Endothelial cell of umbilical vein (primary cell): ENCODE measurements around the gene ERG. TPM values are rescaled to one million over a fixed set of nuclear protein-coding genes. Genes with fewer than 3 reads are reported as not detected.

Experiments used
- BruUV-seq: library from RNA; stranded (reverse); fragments of 400-500 nt; replicated peaks from 2 replicates; lab custom pipeline; 2021; lab: Mats Ljungman, UMichigan
- CTCF ChIA-PET: fragments of 300-600, 350-600 bp; sonication (Branson Sonifier 250); formaldehyde crosslinking; loops from one replicate; lab custom pipeline; 2021; ENCODE audit warnings: antibody characterized with exemption, inconsistent platforms; lab: Charles Lee
- POLR2A ChIA-PET: fragments of 300-600, 350-600 bp; sonication (Branson Sonifier 250); formaldehyde crosslinking; loops from one replicate; lab custom pipeline; 2021; ENCODE audit warnings: antibody characterized with exemption, inconsistent platforms; lab: Charles Lee
- DNase-seq: peaks from one replicate; pipeline ENCODE4 v3.0.0-alpha.2; 2011; ENCODE audit warnings: low read depth, low spot score
- FAIRE-seq: peaks from 2 replicates; lab custom pipeline; 2011; peaks lifted over from hg19 to GRCh38; lab: Jason Lieb, UNC
- H2AFZ ChIP-seq: 2 replicates; pipeline ENCODE4 v1.6.0; 2012; ENCODE audit warnings: low read depth, low read length, control low read depth, inconsistent platforms
- H3K27ac ChIP-seq: 2 replicates; pipeline ENCODE4 v1.5.1; 2011; ENCODE audit warnings: low read depth, mild to moderate bottlenecking, control low read depth, low read length, moderate library complexity; ENCODE audit not compliant: insufficient read depth
- H3K27me3 ChIP-seq, 2 experiments: 2 replicates each; pipeline versions ENCODE4 v1.6.0 to v1.6.1; 2011; ENCODE audit warnings: low read length in 2 of 2, mixed read lengths in 1 of 2; ENCODE audit not compliant: control insufficient read depth in 2 of 2, insufficient read depth in 2 of 2
- H3K36me3 ChIP-seq, 2 experiments: 2 replicates in 1 of 2; 3 replicates in 1 of 2; pipeline ENCODE4 v1.5.1; 2011; ENCODE audit warnings: low read length in 2 of 2, mild to moderate bottlenecking in 1 of 2, moderate library complexity in 1 of 2; ENCODE audit not compliant: control insufficient read depth in 2 of 2, insufficient read depth in 2 of 2; ENCODE audit errors: extremely low read depth in 1 of 2
- H3K4me1 ChIP-seq: 3 replicates; pipeline ENCODE4 v1.5.1; 2011; ENCODE audit warnings: mild to moderate bottlenecking, low read length; ENCODE audit not compliant: control insufficient read depth, insufficient read depth; ENCODE audit errors: extremely low read depth
- H3K4me2 ChIP-seq: 2 replicates; pipeline ENCODE4 v1.6.1; 2011; ENCODE audit warnings: low read length, control low read depth, mixed read lengths; ENCODE audit not compliant: insufficient read depth
- H3K4me3 ChIP-seq, 3 experiments: fragments of 200-600 bp in 1 of 3; sonication (generic), shearing (Covaris generic) in 1 of 3; replicated peaks in 1 of 3; 2 replicates each; pipeline ENCODE4 v1.5.1; 2011 to 2016; ENCODE audit warnings: control low read depth in 3 of 3, low read length in 3 of 3, mild to moderate bottlenecking in 2 of 3, inconsistent platforms in 1 of 3, low read depth in 1 of 3, moderate library complexity in 1 of 3; ENCODE audit not compliant: insufficient read depth in 1 of 3
- H3K79me2 ChIP-seq: 2 replicates; pipeline ENCODE4 v1.6.0; 2012; ENCODE audit warnings: low read length, inconsistent platforms; ENCODE audit not compliant: control insufficient read depth, insufficient read depth
- H3K9ac ChIP-seq: replicated peaks from 2 replicates; pipeline ENCODE3; 2011; ENCODE audit warnings: low read length, control low read depth; ENCODE audit not compliant: insufficient read depth; ENCODE audit errors: extremely low read depth
- H3K9me1 ChIP-seq: replicated peaks from 3 replicates; pipeline ENCODE4 v1.6.0; 2011; ENCODE audit warnings: mild to moderate bottlenecking, low read length; ENCODE audit not compliant: control insufficient read depth, insufficient read depth; ENCODE audit errors: extremely low read depth
- H3K9me3 ChIP-seq: replicated peaks from 2 replicates; pipeline ENCODE4 v1.5.1; 2012; ENCODE audit warnings: low read length, inconsistent platforms; ENCODE audit not compliant: control insufficient read depth, insufficient read depth
- H4K20me1 ChIP-seq: replicated peaks from 2 replicates; pipeline ENCODE3; 2011; ENCODE audit warnings: mild to moderate bottlenecking, low read length; ENCODE audit not compliant: control insufficient read depth, insufficient read depth; ENCODE audit errors: extremely low read depth
- EZH2 ChIP-seq: IDR thresholded peaks from 2 replicates; pipeline ENCODE4 v1.6.1; 2012; ENCODE audit warnings: borderline replicate concordance, low read depth, mild to moderate bottlenecking, moderate library complexity, low read length, inconsistent platforms; ENCODE audit not compliant: severe bottlenecking
- FOS ChIP-seq: IDR thresholded peaks from 2 replicates; pipeline ENCODE4 v1.6.1; 2011; ENCODE audit warnings: mild to moderate bottlenecking, low read length, moderate library complexity, borderline replicate concordance; ENCODE audit not compliant: insufficient read depth
- GATA2 ChIP-seq: IDR thresholded peaks from 2 replicates; pipeline ENCODE4 v1.7.0; 2011; ENCODE audit warnings: low read depth, mild to moderate bottlenecking, moderate library complexity, mixed read lengths, low read length; ENCODE audit not compliant: insufficient read length, insufficient read depth
- JUN ChIP-seq: IDR thresholded peaks from 2 replicates; pipeline ENCODE4 v1.6.1; 2011; ENCODE audit warnings: borderline replicate concordance, low read depth; ENCODE audit not compliant: insufficient read length, insufficient read depth
- MYC ChIP-seq: IDR thresholded peaks from one replicate; pipeline ENCODE4 v1.6.1; 2011; ENCODE audit warnings: mild to moderate bottlenecking, low read depth, low read length
- POLR2A ChIP-seq: IDR thresholded peaks from 2 replicates; pipeline ENCODE4 v1.6.1; 2012; ENCODE audit warnings: low read depth, mild to moderate bottlenecking, control low read depth, low read length
- POLR2AphosphoS5 ChIP-seq: IDR thresholded peaks from 2 replicates; pipeline ENCODE4 v1.6.1; 2012; ENCODE audit warnings: low read depth, mild to moderate bottlenecking, control low read depth, low read length, moderate library complexity; ENCODE audit not compliant: insufficient read depth
- dilution Hi-C: fragments of 300-500 bp; cut with MboI; formaldehyde crosslinking; loops from one replicate; pipeline ENCODE4 v1.15.0; 2019; ENCODE audit warnings: low sequenced_read_pairs; ENCODE audit not compliant: extremely low pct_ligation_motif_present
- intact Hi-C: fragments of 100-400 bp; cut with micrococcal nuclease; formaldehyde crosslinking; loops from one replicate; pipeline ENCODE4 v1.10.0; 2022
- polyA plus RNA-seq, 4 experiments: library from polyadenylated mRNA; depleted of rRNA in 3 of 4; stranded (reverse) in 3 of 4; unstranded in 1 of 4; fragments of >200 nt; gene quantifications; 2 replicates each; pipeline versions ENCODE4 v1.2.1 to v1.2.3, GENCODE V29; 2011 to 2012; ENCODE audit warnings: missing spikeins in 1 of 4
- total RNA-seq: library from RNA; stranded (reverse); gene quantifications from 2 replicates; pipeline ENCODE4 v1.2.3, GENCODE V29; 2021
- TF ChIP-seq, protein P1 (sequence below): IDR thresholded peaks from 2 replicates; pipeline ENCODE4 v1.6.1; 2011; ENCODE audit not compliant: insufficient read depth, insufficient read length
- TF ChIP-seq, protein P2 (sequence below), 2 donors: IDR thresholded peaks; 1 replicate in 1 of 2; 2 replicates in 1 of 2; pipeline ENCODE4 v1.5.1; 2011; ENCODE audit warnings: low read length in 2 of 2, mild to moderate bottlenecking in 2 of 2, moderate library complexity in 2 of 2, control low read depth in 1 of 2, inconsistent platforms in 1 of 2, low read depth in 1 of 2; ENCODE audit not compliant: insufficient read depth in 1 of 2; ENCODE audit errors: extremely low read depth in 1 of 2

ERG gene
- total and polyA plus RNA-seq, 2 donors (not counting 3 experiments of a cell fraction or from before 2014, with no cell fraction given) = 173 to 210 TPM

DNA sequence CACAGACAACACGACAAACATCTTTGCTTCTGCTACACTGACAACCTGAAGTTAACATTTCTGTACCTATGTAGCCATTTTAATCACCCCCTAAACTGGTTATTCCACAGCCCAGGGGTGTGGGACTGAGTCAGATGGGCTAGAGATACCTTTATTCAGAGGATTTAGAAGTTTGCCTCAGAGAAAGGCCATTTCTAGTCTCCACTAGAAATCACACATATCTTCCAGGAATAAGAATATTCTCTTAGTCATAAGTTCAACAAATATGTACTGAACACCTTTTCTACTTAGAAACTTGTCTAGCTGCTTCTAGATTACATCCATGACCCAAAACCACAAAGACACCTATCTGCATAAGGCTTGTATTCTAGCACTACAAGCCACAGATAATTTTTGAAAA, 38.8 kb downstream of the ERG start:
- dilution Hi-C loops = no loop called here
- Histone ChIP-seq H2AFZ (no peak overlapping the region), H3K27ac (peak overlapping the region; percentile 98)

More for the DNA sequence above, 38.8 kb downstream of the ERG start:
- Histone ChIP-seq H3K9ac (peak overlapping the region; percentile 67), H3K4me3 (no peak overlapping the region), H3K9me1 (no peaks in the 10 kb centered on the region), H3K27me3 (no peaks in the 10 kb centered on the region), H3K9me3 (no peaks in the 10 kb centered on the region), H3K4me1 (peaks cover 76% of the 10 kb centered on the region), H3K79me2 (peaks cover 81% of the 10 kb centered on the region), H3K36me3 (peaks cover 0 to 7% of the 10 kb centered on the region in 2 experiments), H4K20me1 (no peaks in the 10 kb centered on the region), H3K4me2 (peak overlapping the region; percentile 78)
- intact Hi-C loops = no loop called here
- POLR2A ChIA-PET = no interaction called here
- no peak for DNase-seq
- TF ChIP-seq POLR2A = no peak
- no peak for TF ChIP-seq EZH2
- TF ChIP-seq JUN = no peak
- no peak for TF ChIP-seq POLR2AphosphoS5
- TF ChIP-seq, protein P1, sequence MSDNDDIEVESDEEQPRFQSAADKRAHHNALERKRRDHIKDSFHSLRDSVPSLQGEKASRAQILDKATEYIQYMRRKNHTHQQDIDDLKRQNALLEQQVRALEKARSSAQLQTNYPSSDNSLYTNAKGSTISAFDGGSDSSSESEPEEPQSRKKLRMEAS = no peak
- TF ChIP-seq FOS = no peak
- TF ChIP-seq, protein P2, sequence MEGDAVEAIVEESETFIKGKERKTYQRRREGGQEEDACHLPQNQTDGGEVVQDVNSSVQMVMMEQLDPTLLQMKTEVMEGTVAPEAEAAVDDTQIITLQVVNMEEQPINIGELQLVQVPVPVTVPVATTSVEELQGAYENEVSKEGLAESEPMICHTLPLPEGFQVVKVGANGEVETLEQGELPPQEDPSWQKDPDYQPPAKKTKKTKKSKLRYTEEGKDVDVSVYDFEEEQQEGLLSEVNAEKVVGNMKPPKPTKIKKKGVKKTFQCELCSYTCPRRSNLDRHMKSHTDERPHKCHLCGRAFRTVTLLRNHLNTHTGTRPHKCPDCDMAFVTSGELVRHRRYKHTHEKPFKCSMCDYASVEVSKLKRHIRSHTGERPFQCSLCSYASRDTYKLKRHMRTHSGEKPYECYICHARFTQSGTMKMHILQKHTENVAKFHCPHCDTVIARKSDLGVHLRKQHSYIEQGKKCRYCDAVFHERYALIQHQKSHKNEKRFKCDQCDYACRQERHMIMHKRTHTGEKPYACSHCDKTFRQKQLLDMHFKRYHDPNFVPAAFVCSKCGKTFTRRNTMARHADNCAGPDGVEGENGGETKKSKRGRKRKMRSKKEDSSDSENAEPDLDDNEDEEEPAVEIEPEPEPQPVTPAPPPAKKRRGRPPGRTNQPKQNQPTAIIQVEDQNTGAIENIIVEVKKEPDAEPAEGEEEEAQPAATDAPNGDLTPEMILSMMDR (IDR thresholded peaks at IDR 0.05; ENCODE audit: extremely low read depth in 1 of 2, insufficient read depth in 1 of 2, low read depth in 1 of 2, low read length in 2 of 2) = no peak
- no peak for TF ChIP-seq GATA2
- TF ChIP-seq MYC = no peak
- no TSS peak for BruUV-seq
- FAIRE-seq = peak; percentile 42
- CTCF ChIA-PET = interaction anchor here (1.7 to 2.4 kb wide), 2 partner anchors 11 to 20 kb away, joined by 3 to 6 read pairs; no protein-coding TSS in a partner anchor
